BE2C (cell line): ENCODE measurements around the gene ALDH6A1. TPM values are rescaled to one million over a fixed set of nuclear protein-coding genes. Genes with fewer than 3 reads are reported as not detected.
"Not testable (repeated sequence)": the region's sequence is repeated elsewhere in the genome, so short reads cannot be mapped to it uniquely, and the experiment has no call there.

Source experiments
- DNase-seq: peaks from one replicate; pipeline ENCODE4 v3.0.0-alpha.2; 2020
- H3K27me3 ChIP-seq: fragments of 250-450 bp; sonication (Bioruptor Pico); 2 replicates; pipeline ENCODE4 v1.5.1; 2020; ENCODE audit warnings: mild to moderate bottlenecking
- H3K36me3 ChIP-seq: fragments of 250-450 bp; sonication (Bioruptor Pico); 2 replicates; pipeline ENCODE4 v1.5.1; 2020; ENCODE audit warnings: mild to moderate bottlenecking
- H3K4me1 ChIP-seq: fragments of 250-450 bp; sonication (Bioruptor Pico); 2 replicates; pipeline ENCODE4 v1.5.1; 2020
- H3K4me3 ChIP-seq: 2 replicates; pipeline ENCODE4 v1.5.1; 2011; ENCODE audit warnings: low read depth, low read length
- H3K9me3 ChIP-seq: fragments of 250-450 bp; sonication (Bioruptor Pico); 2 replicates; pipeline ENCODE4 v1.5.1; 2020
- CTCF ChIP-seq: IDR thresholded peaks from 2 replicates; pipeline ENCODE4 v1.5.1; 2012; ENCODE audit warnings: mild to moderate bottlenecking, low read depth, low read length
- polyA plus RNA-seq: library from polyadenylated mRNA; unstranded; fragments of >200 nt; gene quantifications from one replicate; pipeline ENCODE4 v1.2.1, GENCODE V29; 2012; ENCODE audit warnings: low read depth, missing spikeins; ENCODE audit not compliant: insufficient read length, insufficient read depth

The ALDH6A1 gene
- polyA plus RNA-seq: 2.8 TPM

GRCh38 chr14:74084277-74085046, at the start of gene ALDH6A1, which contains the start of gene LIN52:
Gene ALDH6A1 (minus strand): TSS chr14:74084453. CDS start chr14:74084394, 59 bp downstream.
Gene LIN52 (plus strand): TSS chr14:74084956. CDS start chr14:74084975, 19 bp downstream.
- peak; percentile 100 for DNase-seq
- Histone ChIP-seq H3K27me3 (no peaks in the 10 kb centered on the region), H3K4me3 (peak within 1 kb of the TSS; percentile 80), H3K36me3 (no peaks in the 10 kb centered on the region), H3K4me1 (no peaks in the 10 kb centered on the region), H3K9me3 (no peaks in the 10 kb centered on the region)
- peak; percentile 16; the same call in 1 of the 2 replicates for TF ChIP-seq CTCF

GRCh38 chr14:74127634-74128033, 43.4 kb upstream of the ALDH6A1 start:
- H3K4me3 ChIP-seq: no peak overlapping the region
- no peaks in the 10 kb centered on the region for H3K36me3 ChIP-seq
- no peak for DNase-seq
- H3K27me3 ChIP-seq: peaks cover 13% of the 10 kb centered on the region
- no peaks in the 10 kb centered on the region for H3K4me1 ChIP-seq
- no peak for TF ChIP-seq CTCF
- H3K9me3 ChIP-seq: no peaks in the 10 kb centered on the region; the same call in 1 of the 2 replicates

GRCh38 chr14:74126315-74127013, 42.2 kb upstream of the ALDH6A1 start:
- no peaks in the 10 kb centered on the region for H3K36me3 ChIP-seq
- no peaks in the 10 kb centered on the region; the same call in 1 of the 2 replicates for H3K9me3 ChIP-seq
- H3K4me3 ChIP-seq: no peak overlapping the region
- peaks cover 1% of the 10 kb centered on the region for H3K27me3 ChIP-seq
- H3K4me1 ChIP-seq: no peaks in the 10 kb centered on the region
- TF ChIP-seq CTCF: no peak
- no peak for DNase-seq

GRCh38 chr14:74125487-74125886, 41.2 kb upstream of the ALDH6A1 start:
- H3K9me3 ChIP-seq, H3K4me1 ChIP-seq, H3K4me3 ChIP-seq, H3K27me3 ChIP-seq, DNase-seq, H3K36me3 ChIP-seq: not testable (repeated sequence)

- H3K4me1 ChIP-seq, H3K36me3 ChIP-seq, H3K4me3 ChIP-seq, DNase-seq, H3K9me3 ChIP-seq, H3K27me3 ChIP-seq: not testable (repeated sequence)
- TF ChIP-seq CTCF: peak; percentile 70
These were observed 27.4 kb upstream of the ALDH6A1 start for GRCh38 chr14:74111395-74112216.

- H3K36me3 ChIP-seq: peaks cover 5% of the 10 kb centered on the region
- no peak for TF ChIP-seq CTCF
These were observed 25.1 kb upstream of the ALDH6A1 start for GRCh38 chr14:74109369-74109768.

More at GRCh38 chr14:74109369-74109768, 25.1 kb upstream of the ALDH6A1 start:
- Histone ChIP-seq H3K4me3 (no peak overlapping the region), H3K27me3 (no peaks in the 10 kb centered on the region), H3K9me3 (no peaks in the 10 kb centered on the region; the same call in 1 of the 2 replicates), H3K4me1 (no peaks in the 10 kb centered on the region)
- DNase-seq: no peak
